HG03135 (cell line): ENCODE results near the gene AIFM2.
A peak's percentile ranks its signal among the peaks of the same experiment; 100 is the strongest.

Experiments
- ATAC-seq: cut with Tn5 transposase; IDR thresholded peaks from one replicate; pipeline ENCODE4 v1.9.1; 2021; ENCODE audit warnings: mild to moderate bottlenecking, moderate library complexity; ENCODE audit not compliant: unreplicated experiment

AIFM2 gene

DNA sequence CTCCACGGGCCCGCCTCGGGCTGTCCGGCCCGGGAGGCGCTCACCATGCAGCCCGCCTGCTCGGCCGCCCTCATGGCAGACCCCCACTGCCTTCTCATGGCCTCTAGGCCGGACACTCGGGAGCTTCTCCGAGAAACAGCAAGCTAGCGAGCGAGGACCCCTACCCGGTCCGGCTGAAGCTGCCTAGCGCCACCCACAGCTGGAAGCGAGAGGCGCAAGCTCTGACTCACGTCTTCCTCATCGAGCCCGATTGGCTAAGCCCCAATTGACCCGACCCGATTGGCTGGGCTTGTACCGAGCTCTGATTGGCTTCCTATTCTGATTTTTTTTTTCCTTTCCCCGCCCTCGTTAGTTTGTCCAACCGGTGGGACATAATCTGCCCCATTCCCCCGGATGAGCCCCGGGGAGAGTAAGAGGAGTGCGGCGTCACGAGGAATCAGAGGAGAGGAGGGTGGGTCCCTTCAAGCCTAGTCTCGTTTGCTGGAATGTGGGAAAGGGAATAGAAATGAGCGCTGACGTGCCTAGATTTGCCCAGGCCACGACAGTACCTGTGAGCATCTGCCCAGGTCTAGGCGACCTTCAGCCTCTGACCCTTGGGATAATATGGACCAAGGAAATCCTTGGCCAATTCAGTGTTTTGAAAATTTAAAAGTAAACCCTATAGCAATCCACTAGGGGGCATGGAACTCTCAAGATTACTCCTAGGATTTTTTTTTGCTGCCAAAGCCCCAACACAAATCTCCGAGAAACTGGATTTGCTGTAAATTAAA is 14.0 kb upstream of the AIFM2 start, which contains the start of gene TYSND1:
Gene TYSND1 (minus strand): TSS at position 212 of the 770 bp plus-strand sequence. CDS start 114 bp downstream, at position 98.
- ATAC-seq = peak; percentile 88

DNA sequence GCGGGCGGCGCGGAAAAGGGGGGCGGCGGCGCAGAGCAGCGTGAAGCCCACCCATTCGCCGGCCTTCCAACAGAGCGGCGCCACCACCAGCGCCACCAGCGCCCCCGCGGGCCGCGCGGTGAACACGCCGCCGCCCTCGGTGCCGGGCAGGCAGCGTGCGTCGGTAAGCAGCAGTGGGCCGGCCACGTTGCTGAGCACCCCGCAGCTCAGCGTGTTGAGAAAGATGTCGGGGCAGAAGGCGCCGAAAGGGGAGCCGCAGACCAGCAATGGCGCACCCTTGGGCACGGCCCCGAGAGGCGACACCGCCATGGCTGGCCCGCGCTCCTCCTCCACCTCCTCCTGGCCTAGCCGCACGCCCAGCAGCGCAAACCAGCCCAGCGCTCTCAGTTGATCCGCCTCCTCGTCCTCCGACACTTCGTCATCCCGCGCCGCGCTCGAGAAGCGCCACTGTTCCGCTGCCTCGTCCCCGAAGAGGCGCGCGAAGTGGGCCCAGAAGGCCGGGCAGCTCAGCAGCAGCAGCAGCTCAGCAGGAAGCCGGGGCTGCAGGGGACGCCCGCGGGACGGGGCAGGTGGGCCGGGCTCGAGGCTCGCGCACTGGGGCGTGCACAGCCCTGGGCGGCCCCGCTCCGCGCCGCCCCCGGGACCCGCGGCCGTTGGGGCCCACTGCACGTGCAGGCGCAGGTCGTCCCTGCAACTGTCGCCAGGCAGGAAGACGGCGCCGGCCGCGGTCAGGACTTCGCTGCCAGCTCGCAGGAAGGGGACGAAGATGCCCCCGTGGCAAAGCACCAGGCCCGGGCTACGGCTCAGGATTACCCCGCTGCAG is 13.3 kb upstream of the AIFM2 start:
- peak; percentile 51 for ATAC-seq

DNA sequence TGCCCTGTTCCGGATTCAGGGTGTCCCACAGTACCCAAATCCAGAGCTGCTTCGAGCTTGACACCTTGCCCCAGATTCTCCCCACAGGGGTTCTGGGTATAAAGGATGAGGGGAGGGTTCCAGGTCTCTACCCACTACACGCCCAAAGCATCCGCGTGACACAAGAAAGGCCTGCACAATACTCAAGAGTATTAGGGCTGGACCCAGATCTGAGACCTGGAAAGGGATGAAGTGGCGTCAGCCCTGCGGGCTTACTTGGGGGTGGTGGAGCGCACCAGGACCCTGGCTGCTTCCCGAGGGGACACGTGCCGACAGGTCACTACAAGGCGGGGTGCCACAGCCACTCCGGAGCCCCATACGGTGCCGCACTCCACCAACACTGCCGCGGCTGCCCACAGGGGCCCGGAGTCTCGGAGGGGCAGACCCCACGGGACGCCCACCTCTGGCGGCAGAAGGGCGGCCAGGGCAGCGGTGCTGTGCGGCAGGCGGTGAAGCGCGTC is 12.6 kb upstream of the AIFM2 start:
- peak; percentile 5 for ATAC-seq

DNA sequence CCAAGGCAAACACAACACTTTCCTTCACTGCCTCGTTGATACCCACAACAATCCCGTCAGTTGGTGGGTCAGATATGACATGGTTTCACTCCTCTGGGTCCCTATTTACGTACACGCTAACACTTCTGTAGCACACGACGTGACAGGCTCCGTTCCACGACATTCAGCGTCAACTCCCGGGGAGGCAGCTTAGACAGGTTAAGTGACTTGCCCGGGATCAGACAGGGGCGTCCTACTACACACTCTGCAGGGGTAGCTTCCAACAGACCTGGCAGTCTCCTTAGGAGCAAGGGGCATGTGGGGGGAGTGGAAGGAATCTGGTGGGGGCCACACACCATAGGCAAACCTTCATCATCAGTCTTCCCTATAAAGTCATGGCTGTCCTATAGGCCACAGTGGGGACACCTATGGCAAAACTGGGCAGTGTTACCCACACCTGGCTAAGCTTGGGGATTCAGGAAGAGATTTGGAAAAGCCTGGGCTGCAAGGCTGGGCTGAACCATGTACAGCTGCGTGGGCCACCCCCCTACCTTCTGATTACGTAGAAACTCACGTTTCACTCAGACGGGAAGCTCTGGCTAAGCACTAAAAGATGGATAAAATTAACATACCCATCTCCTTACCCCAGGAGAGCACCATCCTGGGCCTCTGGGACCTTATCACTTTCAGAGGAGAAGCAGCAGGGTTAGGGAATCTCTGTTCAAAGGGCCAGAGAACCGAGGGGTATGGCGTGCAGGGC is 11.9 kb upstream of the AIFM2 start:
- ATAC-seq = no peak

DNA sequence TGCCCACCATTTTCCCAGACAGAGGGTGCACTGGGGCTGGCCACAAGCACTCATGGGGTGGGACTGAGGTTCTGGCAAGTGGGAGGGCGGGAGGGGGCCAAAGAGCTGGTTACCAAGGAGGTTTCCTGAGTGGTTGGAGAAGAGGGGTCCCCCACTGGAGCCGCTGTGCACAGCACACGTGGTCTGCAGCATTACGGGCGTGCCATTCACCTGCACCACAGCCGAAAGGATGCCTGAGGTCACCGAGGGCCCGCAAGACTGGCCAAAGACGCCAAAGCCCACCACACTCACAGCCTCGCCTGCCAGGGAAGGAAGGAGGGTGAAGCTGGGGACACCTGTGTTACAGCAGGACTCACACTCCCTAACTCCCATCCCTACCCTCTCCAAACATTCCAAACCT is 9.9 kb upstream of the AIFM2 start:
- ATAC-seq = no peak

DNA sequence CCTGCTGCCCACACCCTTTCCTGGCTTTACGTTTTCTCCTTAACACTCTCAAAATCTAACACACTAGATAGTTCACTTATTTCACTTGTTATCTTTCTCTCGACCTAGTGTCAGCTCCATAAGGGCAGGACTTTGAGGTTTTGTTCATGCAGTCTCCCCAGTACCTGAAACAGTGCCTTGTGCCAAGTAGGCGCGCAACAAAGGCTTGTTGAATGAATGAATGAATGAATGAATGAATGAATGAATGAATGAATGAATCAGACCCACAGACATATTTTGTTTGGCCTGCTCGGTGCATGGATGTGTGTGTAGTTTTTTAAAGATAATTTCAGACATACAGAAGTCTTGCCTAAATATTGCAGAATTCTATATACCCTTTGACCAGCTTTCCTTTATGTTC is 7.7 kb upstream of the AIFM2 start:
- ATAC-seq = no peak

DNA sequence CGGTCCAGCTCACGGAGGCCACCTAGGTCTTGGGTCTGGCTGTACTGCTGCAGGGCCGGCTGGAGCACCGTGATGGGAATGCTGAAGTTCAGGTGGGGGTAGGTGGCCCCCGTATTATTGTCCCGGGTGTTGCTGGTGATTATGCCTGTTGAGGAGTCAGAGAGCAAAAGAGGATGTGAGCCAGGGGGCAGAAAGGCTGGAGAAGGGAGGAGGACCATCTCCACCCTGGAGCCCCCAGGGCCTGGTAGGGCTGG is 7.3 kb upstream of the AIFM2 start:
- no peak for ATAC-seq

DNA sequence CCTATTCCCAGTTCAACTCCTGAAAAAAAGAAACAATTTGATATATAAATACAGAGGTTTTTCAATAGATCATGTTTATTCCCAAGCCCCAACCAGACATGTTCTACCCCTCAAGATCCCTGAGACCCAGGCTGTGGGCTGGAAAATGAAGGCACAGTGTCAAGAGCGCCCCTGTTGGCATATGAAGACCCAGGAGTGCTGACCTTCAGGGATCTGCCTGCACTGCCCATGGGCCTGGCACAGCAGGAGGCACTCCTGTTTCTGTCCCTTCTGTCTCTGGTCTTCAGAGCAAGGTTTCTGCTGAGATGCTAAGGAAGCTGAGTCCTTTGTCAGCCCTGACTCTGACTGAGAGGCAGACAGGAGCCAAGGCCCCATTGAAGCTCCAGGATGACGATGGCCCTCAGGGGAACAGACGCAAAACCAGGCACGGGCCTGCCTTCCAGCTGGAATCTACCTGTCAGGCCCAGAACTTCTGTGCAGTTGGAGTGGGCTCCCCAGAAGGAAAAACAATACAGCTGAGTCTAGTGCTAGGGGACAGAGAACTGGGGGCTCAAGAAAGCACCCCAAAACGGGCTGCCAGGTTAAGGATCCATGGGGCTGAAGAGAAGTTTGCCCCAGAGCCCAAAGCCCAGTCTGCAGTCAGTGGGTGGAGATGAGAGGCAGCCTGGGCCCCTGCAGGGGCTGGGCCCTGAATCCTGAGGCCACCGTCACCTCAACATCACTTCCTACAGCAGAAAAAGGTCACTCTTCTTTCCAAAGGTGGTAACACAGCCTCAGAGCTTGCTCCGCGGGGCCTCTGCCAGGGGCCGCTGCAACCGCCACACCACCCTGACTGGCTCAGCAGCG is 6.7 kb upstream of the AIFM2 start:
- ATAC-seq = no peak

DNA sequence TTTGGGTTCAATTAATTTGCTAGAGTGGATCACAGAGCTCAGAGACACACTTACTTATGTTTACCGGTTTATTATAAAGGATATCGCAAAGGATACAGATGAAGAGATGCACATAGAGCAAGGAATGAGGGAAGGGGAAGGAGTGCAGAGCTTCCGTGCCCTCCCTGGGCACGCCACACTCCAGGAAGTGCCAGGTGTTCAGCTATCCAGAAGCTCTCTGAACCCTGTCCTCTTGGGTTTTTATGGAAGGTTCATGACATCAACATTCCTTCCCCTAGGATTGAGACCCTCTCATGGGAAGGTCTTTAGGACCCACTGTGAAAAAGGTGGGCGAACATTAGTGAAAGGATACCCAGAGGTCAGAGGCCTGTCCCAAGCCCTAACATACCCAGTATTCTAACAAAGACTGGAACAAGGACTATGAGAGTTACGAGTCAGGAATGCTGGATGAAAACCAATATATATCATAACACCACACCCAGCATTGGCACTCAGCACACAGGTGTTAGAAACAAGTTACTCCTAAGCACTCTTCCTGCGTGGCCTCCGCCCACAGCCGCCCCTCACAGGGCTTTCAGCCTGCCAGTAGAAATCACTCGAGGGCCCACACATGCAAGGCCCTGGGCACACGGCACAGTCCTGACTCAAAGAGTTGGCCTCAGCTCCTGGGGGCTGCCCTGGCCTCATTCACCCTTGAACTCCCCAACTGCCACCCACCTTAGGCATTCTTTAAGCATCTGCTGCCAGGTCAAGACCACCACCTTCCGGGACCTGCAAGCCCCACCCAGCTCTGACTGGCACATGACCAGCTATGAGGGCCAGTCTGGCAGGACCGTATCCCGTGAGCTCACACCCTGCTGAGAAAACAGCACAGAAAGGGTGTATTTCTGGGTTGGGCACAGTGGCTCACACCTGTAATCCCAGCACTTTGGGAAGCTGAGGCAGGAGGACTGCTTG is 5.6 kb upstream of the AIFM2 start:
- ATAC-seq = no peak

DNA sequence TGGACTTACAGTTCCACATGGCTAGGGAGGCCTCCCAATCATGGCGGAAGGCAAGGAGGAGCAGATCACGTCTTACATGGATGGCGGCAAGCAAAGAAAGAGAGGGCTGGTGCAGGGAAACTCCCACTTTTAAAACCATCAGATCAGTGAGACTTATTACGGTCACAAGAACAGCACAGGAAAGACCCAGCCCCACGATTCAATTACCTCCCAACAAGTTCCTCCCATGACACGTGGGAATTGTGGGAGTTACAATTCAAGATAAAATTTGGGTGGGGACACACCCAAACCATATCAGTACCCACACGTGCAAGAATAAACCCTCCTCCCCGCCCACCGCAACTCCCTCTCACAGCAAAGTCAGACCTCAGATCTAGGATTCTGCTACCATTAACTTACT is 4.5 kb upstream of the AIFM2 start:
- no peak for ATAC-seq

DNA sequence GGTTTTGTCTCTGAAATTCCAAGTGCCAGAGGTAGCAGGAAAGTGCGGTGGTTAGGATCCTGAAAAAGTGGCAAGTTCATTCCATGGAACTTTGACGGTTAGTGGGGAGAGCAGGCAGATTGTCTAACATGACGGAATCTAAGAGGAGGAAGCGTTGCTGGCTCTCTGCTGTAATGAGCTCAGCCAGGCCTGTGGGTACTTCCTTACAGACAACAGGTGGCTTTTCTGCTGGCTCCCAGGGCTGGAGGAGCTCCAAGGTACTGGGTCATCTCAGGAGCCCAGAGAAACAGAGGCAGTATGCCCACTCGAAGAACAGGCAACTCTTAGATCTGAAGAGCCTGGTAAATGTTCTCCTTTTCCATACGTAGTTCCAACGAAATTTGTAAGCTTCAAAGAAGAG is 3.1 kb upstream of the AIFM2 start:
- ATAC-seq = no peak

DNA sequence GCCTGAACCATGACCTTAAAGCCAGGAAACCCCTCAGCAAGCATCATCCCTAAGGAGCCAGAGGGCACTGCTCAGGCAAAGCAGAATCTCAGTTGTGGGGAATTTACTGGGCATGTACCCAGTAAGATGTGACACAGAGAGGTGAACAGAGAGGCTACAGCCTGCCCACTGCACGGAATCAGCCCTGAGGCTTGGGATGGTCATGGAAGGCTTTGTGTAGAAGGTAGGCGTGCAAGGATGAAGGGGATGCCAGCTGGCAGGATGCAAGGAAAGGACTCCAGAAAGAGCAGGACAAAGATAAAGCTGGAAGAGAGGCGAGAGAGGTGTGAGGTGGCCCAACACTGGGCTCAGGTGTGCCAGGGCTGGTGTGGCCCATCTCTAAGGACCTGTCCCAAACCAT is 2.4 kb upstream of the AIFM2 start:
- no peak for ATAC-seq

DNA sequence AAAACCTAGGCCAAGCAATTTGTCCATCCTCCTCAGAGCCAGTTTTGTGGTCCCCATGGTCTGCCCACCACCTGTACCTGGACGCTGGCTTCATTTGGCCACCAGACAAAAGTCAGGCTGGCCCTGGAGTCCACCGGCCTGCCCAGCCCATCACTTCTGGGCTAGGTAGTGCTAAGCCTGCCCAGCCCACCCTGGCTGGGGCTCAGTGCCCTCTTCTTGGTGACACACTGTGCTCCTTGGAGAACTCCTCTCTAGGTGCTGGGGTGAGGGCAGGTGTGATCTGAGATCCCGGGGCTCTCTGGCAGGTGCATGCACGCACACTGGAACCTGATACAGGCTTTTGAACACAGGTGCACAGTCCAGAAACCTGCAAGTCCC is 1.1 kb downstream of the AIFM2 start:
- ATAC-seq = no peak

DNA sequence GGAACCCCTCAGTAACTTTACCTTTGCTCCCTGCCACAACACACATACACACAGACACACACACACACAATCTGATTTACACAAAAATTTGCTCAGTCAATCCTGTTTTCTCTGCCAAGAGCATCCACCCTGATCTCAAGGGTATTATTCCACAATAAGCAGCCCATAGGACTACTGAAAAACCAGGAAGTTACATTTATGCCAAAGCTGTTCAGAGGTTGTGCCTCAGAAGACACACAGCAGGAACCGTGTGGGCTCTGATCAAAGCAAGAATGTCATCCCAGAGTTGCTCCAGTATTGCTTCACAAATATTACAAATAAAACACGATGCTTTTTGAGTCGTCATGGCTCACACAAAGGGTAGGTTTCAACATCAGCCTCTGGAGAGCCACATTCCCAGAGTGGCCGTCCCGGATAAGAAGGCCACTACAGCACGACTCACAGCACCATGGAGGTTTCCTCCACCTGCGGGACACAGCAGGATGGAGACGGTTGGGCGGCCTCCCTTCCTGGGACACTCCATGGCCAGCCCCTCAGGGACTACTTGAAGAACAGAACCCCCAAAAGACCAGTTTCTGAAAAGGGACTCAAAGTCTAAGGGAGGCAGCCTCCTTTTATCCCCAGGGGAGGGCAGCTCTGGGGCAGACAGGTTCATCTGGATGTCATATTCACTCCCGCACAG is 1.6 kb downstream of the AIFM2 start:
- no peak for ATAC-seq

DNA sequence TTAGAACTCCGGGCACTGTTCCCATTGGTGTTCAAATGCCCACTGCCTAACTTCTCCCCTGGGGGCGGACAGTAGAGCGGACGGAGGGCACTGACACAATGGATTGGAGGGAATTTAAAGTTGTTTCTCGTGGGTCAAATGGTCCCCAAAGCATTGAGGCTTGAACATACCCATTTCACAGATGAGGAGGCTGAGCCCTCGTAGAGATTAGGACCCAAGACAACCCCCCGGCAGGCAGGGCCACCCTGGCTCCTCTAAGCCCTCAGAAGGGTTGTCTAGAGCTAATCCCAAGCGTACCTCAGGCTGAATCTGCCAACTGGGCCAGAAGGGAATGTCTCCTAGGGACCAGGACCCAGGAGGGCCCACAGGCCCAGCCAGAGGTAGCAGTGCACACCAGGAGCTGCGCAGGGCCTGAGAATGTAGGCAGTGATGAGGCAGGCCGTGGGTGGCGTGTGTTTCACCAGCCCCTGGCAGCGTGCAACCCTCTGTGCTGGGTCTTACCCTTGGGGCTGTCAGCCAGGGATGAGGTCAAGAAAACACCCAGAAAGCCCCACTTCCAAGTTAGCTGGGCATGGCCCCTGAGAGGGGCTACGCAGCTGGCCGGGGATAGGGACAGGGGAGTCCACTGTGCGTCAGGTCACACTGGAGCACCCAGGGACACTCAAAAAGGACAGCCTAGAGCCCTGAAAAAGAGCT is 5.8 kb downstream of the AIFM2 start:
- no peak for ATAC-seq

DNA sequence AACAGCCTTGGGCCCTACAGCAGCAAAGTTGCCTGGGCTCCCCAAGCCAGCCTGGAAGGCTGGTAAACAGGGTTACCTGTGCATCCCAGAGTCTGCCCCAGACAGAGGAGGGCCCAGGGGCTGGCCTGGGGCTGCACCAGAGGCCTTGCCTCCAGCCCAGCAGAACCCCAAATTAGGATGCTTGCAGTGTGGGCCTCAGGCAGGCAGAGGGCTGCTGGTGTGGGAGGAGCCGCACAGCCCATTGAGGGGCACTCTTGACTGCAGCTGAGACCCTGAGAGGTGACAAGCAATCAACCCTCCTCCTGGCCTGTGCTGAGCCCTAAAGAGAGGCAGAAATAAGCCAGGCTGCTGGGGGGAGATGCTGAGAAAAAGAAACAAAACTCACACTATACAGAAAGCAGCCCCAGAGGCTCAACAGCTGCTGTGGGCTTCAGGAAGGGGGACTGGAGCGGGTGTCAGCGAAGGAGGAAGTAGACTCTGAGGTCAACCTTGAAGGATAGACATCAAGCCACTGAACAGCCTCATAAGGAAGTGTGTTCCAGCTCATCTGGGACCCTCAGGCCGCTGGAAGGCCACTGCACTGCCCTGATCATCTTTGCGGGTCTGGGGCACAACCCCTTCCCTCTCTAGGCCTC is 6.6 kb downstream of the AIFM2 start:
- ATAC-seq = no peak

DNA sequence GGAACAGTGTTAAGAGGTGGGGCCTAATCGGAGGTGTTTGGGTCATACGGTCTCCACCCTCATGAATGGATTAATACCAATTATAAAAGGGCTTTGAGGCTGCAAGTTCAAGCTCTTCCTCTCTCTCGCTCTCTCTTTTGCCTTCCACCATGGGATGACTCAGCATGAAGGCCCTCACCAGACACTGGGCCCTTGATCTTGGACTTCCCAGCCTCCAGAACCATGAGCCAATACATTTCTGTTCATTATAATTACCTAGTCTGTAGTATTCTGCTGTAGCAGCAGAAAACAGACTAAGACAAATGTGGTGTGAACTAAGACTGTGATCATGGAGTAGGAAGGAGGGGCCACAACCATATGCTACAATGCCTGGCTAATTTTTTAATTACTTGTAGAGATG is 7.7 kb downstream of the AIFM2 start:
- no peak for ATAC-seq

DNA sequence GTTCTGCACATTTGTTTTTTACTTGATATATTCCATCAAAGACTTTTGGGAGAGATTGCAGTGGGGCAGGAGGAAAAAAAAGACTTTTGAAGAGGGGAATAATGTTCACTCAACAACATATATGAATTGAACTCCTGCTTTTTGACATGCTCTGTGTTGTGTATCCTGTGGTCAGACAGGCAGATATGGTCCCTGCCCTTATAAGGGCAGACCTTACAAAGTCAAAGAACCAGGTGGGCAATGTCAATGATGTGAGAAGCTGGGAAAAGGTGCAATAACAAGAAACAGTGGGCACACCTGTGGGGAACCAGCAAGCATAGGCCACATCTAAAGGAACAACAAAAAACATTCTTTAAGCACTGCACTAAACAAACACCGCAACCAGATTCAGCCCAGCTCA is 8.2 kb downstream of the AIFM2 start:
- ATAC-seq = no peak
